ENCODE measurements around the gene NECAB2.

DNA sequence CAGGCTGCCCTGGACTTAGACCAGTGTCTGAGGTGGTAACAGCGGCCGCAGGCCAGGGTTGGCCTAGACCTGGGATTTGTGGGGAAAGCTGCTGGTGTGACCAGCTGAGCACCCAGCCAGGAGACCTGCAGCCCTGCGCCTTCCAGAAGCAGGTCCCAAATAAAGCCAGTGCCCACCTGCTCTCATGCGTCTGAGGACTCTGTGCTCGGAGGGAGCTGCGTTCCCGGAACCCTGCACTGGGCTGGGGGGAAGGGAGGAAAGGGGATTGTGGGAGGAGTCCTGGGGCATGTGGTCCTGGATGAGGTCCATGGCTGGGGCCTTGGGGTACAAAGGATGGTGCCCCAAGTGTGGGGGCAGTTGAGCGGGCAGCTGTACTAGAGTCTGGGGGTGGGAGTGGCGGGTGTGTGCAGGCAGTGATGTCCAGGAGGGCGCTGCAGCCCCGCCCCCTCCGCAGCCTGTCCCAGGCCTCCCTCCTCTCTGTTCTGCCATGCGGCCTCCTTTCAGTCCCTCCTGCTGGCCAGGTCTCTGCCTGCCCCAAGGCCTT is 1.8 kb upstream of the NECAB2 start:
- TF ChIP-seq, protein P1, sequence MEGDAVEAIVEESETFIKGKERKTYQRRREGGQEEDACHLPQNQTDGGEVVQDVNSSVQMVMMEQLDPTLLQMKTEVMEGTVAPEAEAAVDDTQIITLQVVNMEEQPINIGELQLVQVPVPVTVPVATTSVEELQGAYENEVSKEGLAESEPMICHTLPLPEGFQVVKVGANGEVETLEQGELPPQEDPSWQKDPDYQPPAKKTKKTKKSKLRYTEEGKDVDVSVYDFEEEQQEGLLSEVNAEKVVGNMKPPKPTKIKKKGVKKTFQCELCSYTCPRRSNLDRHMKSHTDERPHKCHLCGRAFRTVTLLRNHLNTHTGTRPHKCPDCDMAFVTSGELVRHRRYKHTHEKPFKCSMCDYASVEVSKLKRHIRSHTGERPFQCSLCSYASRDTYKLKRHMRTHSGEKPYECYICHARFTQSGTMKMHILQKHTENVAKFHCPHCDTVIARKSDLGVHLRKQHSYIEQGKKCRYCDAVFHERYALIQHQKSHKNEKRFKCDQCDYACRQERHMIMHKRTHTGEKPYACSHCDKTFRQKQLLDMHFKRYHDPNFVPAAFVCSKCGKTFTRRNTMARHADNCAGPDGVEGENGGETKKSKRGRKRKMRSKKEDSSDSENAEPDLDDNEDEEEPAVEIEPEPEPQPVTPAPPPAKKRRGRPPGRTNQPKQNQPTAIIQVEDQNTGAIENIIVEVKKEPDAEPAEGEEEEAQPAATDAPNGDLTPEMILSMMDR (conservative IDR thresholded peaks at IDR 0.05 in 1 of 2, IDR thresholded peaks at IDR 0.05 in 1 of 2; ENCODE audit: low read depth in 1 of 2, low read length in 2 of 2), result no peak
- no peak for TF ChIP-seq EZH2 (IDR thresholded peaks at IDR 0.05; ENCODE audit: low read length, missing control alignments)

Measured in fibroblast of lung (primary cell).